Measurements from ENCODE around the gene ZBTB42.

DNA sequence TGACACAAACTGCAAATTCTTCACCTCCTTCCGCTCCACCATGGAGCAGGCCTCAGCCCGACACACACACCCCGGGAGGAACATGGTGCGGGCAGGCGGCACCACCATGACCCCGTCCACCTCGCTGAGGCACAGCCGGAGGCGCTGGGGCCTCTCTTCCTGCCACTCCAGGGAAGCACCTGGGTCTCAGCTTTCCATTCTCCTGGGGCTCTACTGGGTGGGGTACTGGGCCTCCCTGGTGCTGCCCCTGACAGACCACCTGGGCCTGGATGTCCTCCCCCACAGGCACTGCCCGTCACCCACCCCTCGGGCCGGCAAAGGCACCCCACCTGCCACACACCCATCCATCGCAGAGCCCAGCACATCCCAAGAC, 15.2 kb upstream of the ZBTB42 start:
- TF ChIP-seq EZH2 (IDR thresholded peaks at IDR 0.05) (no peak), FOXP2 (optimal IDR thresholded peaks at IDR 0.05; ENCODE audit: control extremely low read depth, extremely low read length, insufficient read depth) (no peak), POLR2AphosphoS5 (IDR thresholded peaks at IDR 0.05; ENCODE audit: borderline replicate concordance, low read depth, low read length) (no peak)

All from SK-N-MC (cell line).